B cell (primary cell): ENCODE results near the gene CELF2. TPM values are rescaled to one million over a fixed set of nuclear protein-coding genes. Genes with fewer than 3 reads are reported as not detected.

Experiments used
- ATAC-seq: fragments of 200-7000 bp; cut with Tn5 transposase; one replicate; pipeline ENCODE4 v1.10.0; 2021; ENCODE audit warnings: low read depth, mild to moderate bottlenecking, moderate number of reproducible peaks, moderate library complexity
- CTCF ChIA-PET: fragments of 350-600 bp; sonication (Branson Sonifier 250); formaldehyde crosslinking; loops from one replicate; lab custom pipeline; 2021; ENCODE audit warnings: antibody characterized with exemption, inconsistent platforms; lab: Charles Lee
- POLR2A ChIA-PET: fragments of 350-600 bp; sonication (Branson Sonifier 250); formaldehyde crosslinking; loops from one replicate; lab custom pipeline; 2021; ENCODE audit warnings: antibody characterized with exemption; lab: Charles Lee
- DNase-seq: peaks from one replicate; pipeline ENCODE4 v3.0.0; 2013
- H2AFZ ChIP-seq: 2 replicates; pipeline ENCODE4 v1.6.1; 2012; ENCODE audit warnings: mild to moderate bottlenecking, low read depth, low read length; ENCODE audit not compliant: insufficient read depth, poor library complexity, severe bottlenecking
- H3K27ac ChIP-seq, 2 donors: 1 replicate in 1 of 2; 2 replicates in 1 of 2; pipeline ENCODE4 v1.5.1; 2012 to 2013; ENCODE audit warnings: low read length in 2 of 2, mild to moderate bottlenecking in 2 of 2, moderate library complexity in 1 of 2
- H3K27me3 ChIP-seq, 4 experiments: fragments of 200-600 bp in 1 of 4; sonication (generic) in 1 of 4; replicated peaks in 1 of 4; 1 replicate in 2 of 4; 2 replicates in 2 of 4; pipeline versions ENCODE4 v1.6.1 to v1.7.0; 2013 to 2016; ENCODE audit warnings: low read length in 3 of 4, mild to moderate bottlenecking in 2 of 4, mixed read lengths in 1 of 4, moderate library complexity in 1 of 4; ENCODE audit not compliant: insufficient read depth in 4 of 4, control insufficient read depth in 3 of 4; ENCODE audit errors: control extremely low read depth in 1 of 4
- H3K36me3 ChIP-seq, 2 experiments: replicated peaks in 1 of 2; 1 replicate in 1 of 2; 2 replicates in 1 of 2; pipeline versions ENCODE4 v1.6.1 to v1.7.1; 2013; ENCODE audit warnings: low read length in 1 of 2; ENCODE audit not compliant: insufficient read depth in 2 of 2, control insufficient read depth in 1 of 2; ENCODE audit errors: control extremely low read depth in 1 of 2, extremely low read depth in 1 of 2
- H3K4me1 ChIP-seq, 2 donors: fragments of 200-600 bp in 1 of 2; sonication (generic) in 1 of 2; 1 replicate in 1 of 2; 2 replicates in 1 of 2; pipeline versions ENCODE4 v1.5.1 to v1.6.1; 2013 to 2017; ENCODE audit warnings: low read length in 2 of 2; ENCODE audit not compliant: control insufficient read depth in 2 of 2, insufficient read depth in 2 of 2
- H3K4me2 ChIP-seq: replicated peaks from 2 replicates; pipeline ENCODE3; 2012; ENCODE audit warnings: mild to moderate bottlenecking, low read depth, low read length; ENCODE audit not compliant: poor library complexity, severe bottlenecking
- H3K4me3 ChIP-seq, 5 experiments: fragments of 200-600 bp in 1 of 5; sonication (generic) in 1 of 5; 1 replicate in 3 of 5; 2 replicates in 2 of 5; pipeline versions ENCODE4 v1.5.1 to v1.7.0; 2011 to 2016; ENCODE audit warnings: low read length in 4 of 5, mild to moderate bottlenecking in 4 of 5, low read depth in 2 of 5, control low read depth in 1 of 5, moderate library complexity in 1 of 5; ENCODE audit not compliant: insufficient read depth in 1 of 5; ENCODE audit errors: control extremely low read depth in 1 of 5, extremely low read depth in 1 of 5
- H3K79me2 ChIP-seq: fragments of 200-600 bp; sonication (generic); one replicate; pipeline ENCODE4 v1.6.0; 2016; ENCODE audit warnings: low read length; ENCODE audit not compliant: control insufficient read depth, insufficient read depth
- H3K9ac ChIP-seq: fragments of 200-600 bp; sonication (generic); 2 replicates; pipeline ENCODE4 v1.6.1; 2017; ENCODE audit warnings: mild to moderate bottlenecking, low read length, moderate library complexity
- H3K9me3 ChIP-seq, 3 donors: one replicate each; pipeline versions ENCODE4 v1.6.1 to v1.7.1; 2013; ENCODE audit warnings: low read length in 2 of 3; ENCODE audit not compliant: control insufficient read depth in 2 of 3, insufficient read depth in 1 of 3; ENCODE audit errors: control extremely low read depth in 1 of 3
- H4K20me1 ChIP-seq: 2 replicates; pipeline ENCODE4 v1.6.0; 2012; ENCODE audit warnings: mild to moderate bottlenecking, low read length; ENCODE audit not compliant: insufficient read depth, control insufficient read depth, poor library complexity, severe bottlenecking
- H3K27ac Mint-ChIP-seq: one replicate; pipeline ENCODE4 v1.8.0; 2021; ENCODE audit warnings: mixed read lengths
- H3K27me3 Mint-ChIP-seq: one replicate; pipeline ENCODE4 v1.8.0; 2021; ENCODE audit warnings: mixed read lengths
- H3K4me1 Mint-ChIP-seq: one replicate; pipeline ENCODE4 v1.8.0; 2021; ENCODE audit warnings: mixed read lengths
- H3K4me3 Mint-ChIP-seq: one replicate; pipeline ENCODE4 v1.8.0; 2021; ENCODE audit warnings: mixed read lengths
- H3K9me3 Mint-ChIP-seq: one replicate; pipeline ENCODE4 v1.8.0; 2022; ENCODE audit warnings: mixed read lengths; ENCODE audit not compliant: insufficient read depth
- CTCF ChIP-seq: fragments of 200-600 bp; IDR thresholded peaks from one replicate; pipeline ENCODE4 v1.8.0; 2022; ENCODE audit warnings: antibody characterized with exemption, mild to moderate bottlenecking
- EZH2 ChIP-seq: IDR thresholded peaks from 2 replicates; pipeline ENCODE4 v1.6.1; 2012; ENCODE audit warnings: borderline replicate concordance, low read depth, mild to moderate bottlenecking, moderate library complexity, low read length; ENCODE audit not compliant: insufficient read depth, poor library complexity, severe bottlenecking
- WGBS: methylation state at CpG from one replicate; pipeline ENCODE4 v1.1.5; 2013; ENCODE audit warnings: missing lambda C conversion rate; ENCODE audit not compliant: insufficient coverage; 5-methylcytosine and 5-hydroxymethylcytosine counted together
- intact Hi-C: fragments of 100-400 bp; cut with micrococcal nuclease; formaldehyde crosslinking; loops from one replicate; pipeline ENCODE4 v1.10.0; 2022
- polyA plus RNA-seq: library from polyadenylated mRNA; depleted of rRNA; stranded (reverse); fragments of >200 nt; gene quantifications from 2 replicates; pipeline ENCODE4 v1.2.3, GENCODE V29; 2012
- total RNA-seq, 2 donors: library from RNA; stranded (reverse); fragments of 120-200 nt in 1 of 2; gene quantifications; 1 replicate in 1 of 2; 2 replicates in 1 of 2; pipeline versions ENCODE4 v1.2.3 to v1.2.4, GENCODE V29; 2013 to 2022

Gene CELF2
- total and polyA plus RNA-seq, 2 donors (not counting 1 experiment from before 2014, with no cell fraction given) = 59.5 to 112 TPM

GRCh38 chr10:11326241-11326640 lies 308.6 kb downstream of the CELF2 start:
- no peak overlapping the region for H3K9ac ChIP-seq
- H3K4me3 ChIP-seq = no peak overlapping the region
- intact Hi-C loops = no loop called here
- TF ChIP-seq CTCF = no peak
- no peak for TF ChIP-seq EZH2
- H3K27me3 Mint-ChIP-seq = no peaks in the 10 kb centered on the region
- ChIA-PET CTCF (no interaction called here), POLR2A (no interaction called here)
- H3K9me3 ChIP-seq = no peaks in the 10 kb centered on the region
- H3K27ac ChIP-seq = peak overlapping the region in 1 of 2 donors; percentile 53
- H3K4me2 ChIP-seq = no peak overlapping the region
- H3K4me1 Mint-ChIP-seq = peaks cover 10% of the 10 kb centered on the region
- H3K9me3 Mint-ChIP-seq = no peaks in the 10 kb centered on the region
- H3K27ac Mint-ChIP-seq = peak overlapping the region; percentile 23
- no peaks in the 10 kb centered on the region for H3K79me2 ChIP-seq
- peaks cover 32% of the 10 kb centered on the region for H4K20me1 ChIP-seq
- H3K4me3 Mint-ChIP-seq = no peak overlapping the region
- no peak for ATAC-seq
- H3K27me3 ChIP-seq = no peaks in the 10 kb centered on the region
- 99% methylated on average over 10 of the region's 12 CpGs for WGBS
- H3K4me1 ChIP-seq = peaks cover 0 to 4% of the 10 kb centered on the region in 2 donors
- no peak overlapping the region for H2AFZ ChIP-seq
- no peak for DNase-seq
- H3K36me3 ChIP-seq = peaks cover 4 to 94% of the 10 kb centered on the region in 2 experiments

DNA sequence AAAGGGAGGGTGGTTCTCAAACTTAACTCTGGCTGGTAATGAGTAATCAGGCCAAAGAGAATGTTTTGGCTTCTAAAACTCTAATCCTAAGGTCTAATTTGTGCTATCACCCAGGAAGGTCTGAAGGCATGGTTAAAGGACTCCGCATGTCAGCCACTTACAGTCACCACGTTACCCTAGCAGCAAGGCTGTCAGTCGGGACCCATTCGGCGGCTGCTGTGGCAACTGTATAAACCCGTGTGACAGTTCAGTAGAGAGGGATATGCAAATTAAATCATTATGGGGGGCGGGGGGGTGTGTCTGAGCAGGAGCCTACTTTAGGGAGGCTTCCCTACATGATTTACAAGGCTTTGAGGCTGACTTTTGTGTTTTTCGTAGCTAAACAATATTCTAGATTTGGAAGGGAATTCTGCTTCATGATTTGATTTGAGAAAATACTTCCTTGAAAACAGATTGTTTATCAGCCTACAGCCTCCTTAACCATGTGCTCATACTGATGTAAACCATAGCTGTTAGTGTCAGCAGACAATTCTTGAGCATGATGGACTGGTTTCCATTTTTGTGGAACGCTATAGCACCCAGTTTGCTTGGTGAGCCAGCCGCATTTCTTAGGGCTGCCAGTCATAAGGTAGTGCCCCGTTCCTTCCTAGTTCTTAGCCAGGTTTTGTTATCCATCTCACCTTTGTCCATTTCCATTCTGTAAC lies 309.4 kb downstream of the CELF2 start:
- H3K79me2 ChIP-seq = no peaks in the 10 kb centered on the region
- H3K9ac ChIP-seq = no peak overlapping the region
- H4K20me1 ChIP-seq = peaks cover 32% of the 10 kb centered on the region
- H3K27me3 ChIP-seq = no peaks in the 10 kb centered on the region
- peaks cover 8 to 91% of the 10 kb centered on the region in 2 experiments for H3K36me3 ChIP-seq
- CTCF ChIA-PET = interaction anchor here (2.0 kb wide), 1 partner anchor 431 kb away, joined by 5 read pairs; no protein-coding TSS in a partner anchor
- H2AFZ ChIP-seq = no peak overlapping the region
- Mint-ChIP-seq H3K4me3 (no peak overlapping the region), H3K9me3 (no peaks in the 10 kb centered on the region), H3K27me3 (no peaks in the 10 kb centered on the region), H3K4me1 (peaks cover 10% of the 10 kb centered on the region), H3K27ac (peak overlapping the region; percentile 67)
- TF ChIP-seq CTCF (no peak), EZH2 (no peak)
- H3K4me3 ChIP-seq = no peak overlapping the region
- H3K27ac ChIP-seq = peak overlapping the region in 1 of 2 donors; percentile 53
- 73% methylated on average over 8 of the region's 11 CpGs for WGBS
- intact Hi-C loops = no loop called here
- no peak overlapping the region for H3K4me2 ChIP-seq
- peaks cover 0 to 4% of the 10 kb centered on the region in 2 donors for H3K4me1 ChIP-seq
- POLR2A ChIA-PET = no interaction called here
- DNase-seq = no peak
- no peaks in the 10 kb centered on the region for H3K9me3 ChIP-seq
- ATAC-seq = no peak
